Large intestine (tissue), 3 donors: ENCODE measurements around the gene CLBA1. TPM values are rescaled to one million over a fixed set of nuclear protein-coding genes. Genes with fewer than 3 reads are reported as not detected.
A peak's percentile ranks its signal among the peaks of the same experiment; 100 is the strongest.

ENCODE experiments used
- DNase-seq, 2 donors: peaks; one replicate each; pipeline versions ENCODE4 v3.0.0 to v3.0.0-alpha.2; 2013
- H3K27ac ChIP-seq: one replicate; pipeline ENCODE4 v1.5.1; 2013; ENCODE audit warnings: low read length
- H3K27me3 ChIP-seq: 2 replicates; pipeline ENCODE4 v1.6.1; 2013; ENCODE audit warnings: low read length; ENCODE audit not compliant: control insufficient read depth, insufficient read depth
- H3K36me3 ChIP-seq: 2 replicates; pipeline ENCODE4 v1.6.1; 2013; ENCODE audit warnings: low read length; ENCODE audit not compliant: control insufficient read depth, insufficient read depth
- H3K4me1 ChIP-seq: one replicate; pipeline ENCODE4 v1.6.1; 2013; ENCODE audit warnings: low read length; ENCODE audit not compliant: control insufficient read depth, insufficient read depth
- H3K4me3 ChIP-seq: one replicate; pipeline ENCODE4 v1.5.1; 2013; ENCODE audit warnings: low read length
- H3K9me3 ChIP-seq: one replicate; pipeline ENCODE4 v1.6.1; 2013; ENCODE audit warnings: mild to moderate bottlenecking, low read depth, low read length, moderate library complexity; ENCODE audit not compliant: control insufficient read depth
- WGBS: methylation state at CpG from one replicate; pipeline ENCODE4 v1.1.5; 2013; ENCODE audit warnings: low lambda C conversion rate; ENCODE audit not compliant: insufficient coverage; 5-methylcytosine and 5-hydroxymethylcytosine counted together
- polyA plus RNA-seq: library from polyadenylated mRNA; unstranded; fragments of 120-200 nt; gene quantifications from one replicate; pipeline ENCODE4 v1.2.1, GENCODE V29; 2013

The CLBA1 gene
- polyA plus RNA-seq, 1 donor, result 7.0 TPM

- Histone ChIP-seq H3K9me3 (peaks cover 4% of the 10 kb centered on the region), H3K27ac (no peak overlapping the region), H3K4me3 (no peak overlapping the region), H3K27me3 (peaks cover 22% of the 10 kb centered on the region), H3K36me3 (no peaks in the 10 kb centered on the region), H3K4me1 (peaks cover 43% of the 10 kb centered on the region)
- 48% methylated on average over 2 of the region's 19 CpGs for WGBS
- DNase-seq, result no peak
Observed at GRCh38 chr14:104970231-104971068, 15.1 kb upstream of the CLBA1 start.

GRCh38 chr14:104971447-104972240 is 13.9 kb upstream of the CLBA1 start:
- Histone ChIP-seq H3K9me3 (peaks cover 4% of the 10 kb centered on the region), H3K4me3 (no peak overlapping the region), H3K36me3 (no peaks in the 10 kb centered on the region), H3K4me1 (peaks cover 55% of the 10 kb centered on the region), H3K27ac (no peak overlapping the region), H3K27me3 (peaks cover 23% of the 10 kb centered on the region)
- WGBS, result no CpG with 5 or more reads among the region's 12 CpGs
- DNase-seq, result no peak

GRCh38 chr14:104972301-104973134 is 13.1 kb upstream of the CLBA1 start:
- H3K36me3 ChIP-seq, result no peaks in the 10 kb centered on the region
- peak; percentile 79 to 83 for DNase-seq
- peaks cover 23% of the 10 kb centered on the region for H3K27me3 ChIP-seq
- H3K27ac ChIP-seq, result peak overlapping the region; percentile 45
- no CpG with 5 or more reads among the region's 28 CpGs for WGBS
- peaks cover 56% of the 10 kb centered on the region for H3K4me1 ChIP-seq
- H3K4me3 ChIP-seq, result no peak overlapping the region
- no peaks in the 10 kb centered on the region for H3K9me3 ChIP-seq

GRCh38 chr14:104973135-104973384 is 12.5 kb upstream of the CLBA1 start:
- Histone ChIP-seq H3K27ac (peak overlapping the region; percentile 45), H3K27me3 (peaks cover 20% of the 10 kb centered on the region), H3K4me3 (no peak overlapping the region), H3K36me3 (no peaks in the 10 kb centered on the region), H3K4me1 (peaks cover 54% of the 10 kb centered on the region), H3K9me3 (no peaks in the 10 kb centered on the region)
- no CpG with 5 or more reads among the region's 12 CpGs for WGBS
- no peak for DNase-seq

DNA sequence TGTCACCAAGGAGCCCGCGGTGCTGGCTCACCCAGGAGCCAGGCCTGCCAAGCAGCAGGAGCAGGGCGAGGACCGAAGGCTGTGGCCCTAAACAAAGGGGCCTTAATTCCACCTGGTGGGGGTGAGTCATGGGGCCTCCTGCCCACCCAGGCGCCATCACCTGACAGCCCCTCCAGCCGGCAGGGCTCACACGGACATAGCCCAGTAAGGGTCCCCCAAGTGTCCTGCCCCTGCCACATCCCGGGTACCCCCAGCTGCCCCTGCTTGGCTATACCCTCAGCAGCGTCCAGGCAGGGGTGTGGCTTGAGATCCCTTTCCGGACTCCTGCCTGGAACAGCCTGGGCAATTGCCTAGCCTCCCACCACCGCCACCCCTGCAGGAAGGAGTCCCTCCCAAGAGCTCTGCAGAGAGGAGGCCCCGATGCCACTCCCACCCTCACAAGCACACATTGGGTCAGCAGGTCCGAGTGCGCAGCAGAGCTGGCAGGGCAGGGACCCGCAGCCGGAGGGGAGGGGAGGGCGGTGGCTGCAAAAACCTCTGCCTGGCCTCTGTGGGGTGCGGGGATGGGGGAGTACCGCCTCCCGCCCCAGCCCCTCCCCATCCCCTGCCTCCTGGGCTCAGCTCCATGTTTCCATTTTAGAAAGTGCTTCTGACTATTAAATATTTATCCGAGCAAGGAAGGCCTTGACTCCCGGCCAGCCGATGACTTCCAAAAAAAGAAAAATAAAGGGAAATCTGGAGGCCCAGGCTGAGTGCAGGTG is 12.0 kb upstream of the CLBA1 start:
- WGBS, result no CpG with 5 or more reads among the region's 23 CpGs
- H3K27ac ChIP-seq, result peak overlapping the region; percentile 45

DNA sequence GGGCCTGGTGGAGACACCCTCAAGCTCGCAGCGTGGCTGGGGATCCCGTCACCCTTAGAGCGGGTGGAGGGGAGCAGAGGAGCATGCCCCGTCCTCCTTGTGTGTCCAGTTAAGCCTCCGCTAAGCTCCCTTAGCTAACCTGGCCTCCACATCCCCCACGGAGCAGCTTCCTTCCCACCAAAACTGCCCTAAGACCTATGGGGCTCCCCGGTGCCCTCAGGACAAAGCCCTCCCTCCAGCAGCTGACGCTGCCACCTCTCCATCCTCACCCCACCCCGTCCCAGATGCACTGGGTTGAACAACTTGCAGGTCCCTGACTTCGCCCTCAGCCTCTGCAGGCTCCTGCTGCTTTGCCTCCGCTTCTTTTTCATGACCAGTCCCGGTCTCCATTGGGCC is 11.4 kb upstream of the CLBA1 start:
- Histone ChIP-seq H3K9me3 (no peaks in the 10 kb centered on the region), H3K27ac (no peak overlapping the region), H3K4me3 (no peak overlapping the region), H3K27me3 (peaks cover 16% of the 10 kb centered on the region), H3K36me3 (no peaks in the 10 kb centered on the region), H3K4me1 (peaks cover 46% of the 10 kb centered on the region)
- WGBS, result no CpG with 5 or more reads among the region's 13 CpGs
- no peak for DNase-seq

More for the DNA sequence above, 12.0 kb upstream of the CLBA1 start:
- Histone ChIP-seq H3K36me3 (no peaks in the 10 kb centered on the region), H3K4me1 (peaks cover 49% of the 10 kb centered on the region), H3K27me3 (peaks cover 16% of the 10 kb centered on the region), H3K9me3 (no peaks in the 10 kb centered on the region), H3K4me3 (no peak overlapping the region)
- DNase-seq, result peak; percentile 59 to 63

DNA sequence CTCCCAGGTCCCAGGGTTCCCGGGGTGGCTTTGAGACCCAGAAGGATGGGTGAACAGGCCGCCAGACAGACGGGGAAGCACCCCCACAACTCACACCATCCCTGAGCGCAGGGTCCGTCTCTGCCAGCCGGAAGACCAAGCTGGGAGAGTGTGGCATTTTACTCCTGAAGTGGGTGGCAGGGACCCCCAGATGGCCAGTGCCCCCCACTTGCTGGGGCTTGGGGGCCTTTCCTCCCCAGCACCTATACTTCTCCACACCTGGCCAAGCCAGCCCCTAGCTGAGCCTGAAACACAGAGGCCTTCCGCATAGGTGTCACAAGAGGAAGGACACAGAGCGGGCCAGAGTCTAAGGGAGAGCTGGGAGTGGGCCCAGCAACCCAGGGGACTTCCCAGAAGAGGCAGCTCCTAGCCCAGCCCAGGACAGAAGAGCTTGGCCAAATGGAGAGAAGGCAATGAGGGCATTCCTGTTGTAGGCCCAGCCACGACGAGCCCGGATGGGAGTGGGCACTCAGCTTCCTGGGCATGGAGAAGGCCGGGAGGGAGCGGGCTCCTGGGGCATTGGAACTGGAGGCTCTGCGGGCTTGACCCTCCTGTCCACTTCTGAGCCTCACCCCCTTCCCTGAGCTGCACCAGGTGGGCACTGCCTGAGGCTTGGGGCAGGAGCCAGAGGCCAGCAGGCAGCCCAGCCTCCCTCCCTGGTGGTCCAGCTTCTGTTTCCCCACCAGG is 10.8 kb upstream of the CLBA1 start:
- no peak overlapping the region for H3K4me3 ChIP-seq
- peaks cover 16% of the 10 kb centered on the region for H3K27me3 ChIP-seq
- H3K27ac ChIP-seq, result no peak overlapping the region
- no peaks in the 10 kb centered on the region for H3K36me3 ChIP-seq
- H3K4me1 ChIP-seq, result peaks cover 46% of the 10 kb centered on the region
- no CpG with 5 or more reads among the region's 14 CpGs for WGBS
- DNase-seq, result no peak
- no peaks in the 10 kb centered on the region for H3K9me3 ChIP-seq

GRCh38 chr14:104975481-104976197 is 9.9 kb upstream of the CLBA1 start:
- Histone ChIP-seq H3K9me3 (no peaks in the 10 kb centered on the region), H3K4me3 (no peak overlapping the region), H3K36me3 (no peaks in the 10 kb centered on the region), H3K27ac (no peak overlapping the region), H3K27me3 (peaks cover 16% of the 10 kb centered on the region), H3K4me1 (peaks cover 46% of the 10 kb centered on the region)
- WGBS, result no CpG with 5 or more reads among the region's 21 CpGs
- no peak for DNase-seq
